NCI-H128 (cell line): ENCODE results near the gene FFAR1.

Source experiments
- DNase-seq: peaks from one replicate; lab custom pipeline; 2025; ENCODE audit not compliant: unreplicated experiment; lab: John Stamatoyannopoulos, UW

The FFAR1 gene

GRCh38 chr19:35314858-35315470, 32.7 kb upstream of the FFAR1 start:
- DNase-seq: no peak

- no peak for DNase-seq
Observed at GRCh38 chr19:35315883-35316282, 31.8 kb upstream of the FFAR1 start.

GRCh38 chr19:35316560-35316959, 31.1 kb upstream of the FFAR1 start:
- no peak for DNase-seq

- DNase-seq: no peak
Observed at GRCh38 chr19:35317464-35318043, 30.1 kb upstream of the FFAR1 start.

GRCh38 chr19:35318679-35319448, 28.8 kb upstream of the FFAR1 start:
- no peak for DNase-seq

GRCh38 chr19:35320065-35320713, 27.5 kb upstream of the FFAR1 start:
- no peak for DNase-seq

- no peak for DNase-seq
Observed at GRCh38 chr19:35321291-35321690, 26.4 kb upstream of the FFAR1 start.

GRCh38 chr19:35322014-35322413, 25.7 kb upstream of the FFAR1 start:
- DNase-seq: no peak

- DNase-seq: no peak
Observed at GRCh38 chr19:35327642-35328041, 20.1 kb upstream of the FFAR1 start.

- no peak for DNase-seq
Observed at GRCh38 chr19:35328851-35329285, 18.8 kb upstream of the FFAR1 start, which contains the start of gene CD22. Gene CD22, plus strand, starts transcription at chr19:35329187. Its CDS starts 2,854 bp downstream, at chr19:35332041.

- DNase-seq: no peak
Observed at GRCh38 chr19:35329323-35329722, 18.4 kb upstream of the FFAR1 start.

- no peak for DNase-seq
Observed at GRCh38 chr19:35330475-35330874, 17.2 kb upstream of the FFAR1 start.

- DNase-seq: no peak
Observed at GRCh38 chr19:35331551-35332214, 16.0 kb upstream of the FFAR1 start.

GRCh38 chr19:35332817-35333216, 14.9 kb upstream of the FFAR1 start:
- no peak for DNase-seq

GRCh38 chr19:35334144-35334753, 13.5 kb upstream of the FFAR1 start:
- no peak for DNase-seq

- DNase-seq: no peak
Observed at GRCh38 chr19:35336166-35336955, 11.3 kb upstream of the FFAR1 start.

- DNase-seq: no peak
Observed at GRCh38 chr19:35337097-35337983, 10.4 kb upstream of the FFAR1 start.

GRCh38 chr19:35337984-35338296, 9.8 kb upstream of the FFAR1 start:
- no peak for DNase-seq

- DNase-seq: no peak
Observed at GRCh38 chr19:35340431-35340830, 7.3 kb upstream of the FFAR1 start.
